GM03348 (cell line): ENCODE measurements around the gene IL25.
"Not testable (repeated sequence)": the region's sequence is repeated elsewhere in the genome, so short reads cannot be mapped to it uniquely, and the experiment has no call there.

Experiments
- DNase-seq: peaks from one replicate; pipeline ENCODE4 v3.0.0; 2012; ENCODE audit warnings: low spot score

IL25 gene

DNA sequence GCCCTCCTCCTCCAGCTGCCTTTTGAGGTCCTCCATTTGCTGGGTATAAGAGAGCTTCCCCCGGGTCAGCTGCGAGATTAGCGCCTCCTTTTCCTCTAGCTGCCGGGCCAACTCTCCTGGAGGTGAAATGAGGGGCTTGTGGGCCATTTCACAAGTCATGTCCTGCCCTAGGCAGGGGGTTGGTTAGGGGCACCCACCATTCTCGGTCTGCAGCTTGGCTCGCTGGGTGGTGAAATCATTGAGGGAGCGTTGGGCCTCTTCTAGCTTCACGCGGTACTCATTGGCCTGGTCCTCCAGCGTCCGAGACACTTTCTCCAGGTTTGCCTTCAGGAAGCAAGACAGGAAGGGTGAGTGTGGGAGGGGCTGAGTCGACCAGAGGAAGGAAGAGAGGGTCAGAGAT is 16.8 kb downstream of the IL25 start:
- no peak for DNase-seq

DNA sequence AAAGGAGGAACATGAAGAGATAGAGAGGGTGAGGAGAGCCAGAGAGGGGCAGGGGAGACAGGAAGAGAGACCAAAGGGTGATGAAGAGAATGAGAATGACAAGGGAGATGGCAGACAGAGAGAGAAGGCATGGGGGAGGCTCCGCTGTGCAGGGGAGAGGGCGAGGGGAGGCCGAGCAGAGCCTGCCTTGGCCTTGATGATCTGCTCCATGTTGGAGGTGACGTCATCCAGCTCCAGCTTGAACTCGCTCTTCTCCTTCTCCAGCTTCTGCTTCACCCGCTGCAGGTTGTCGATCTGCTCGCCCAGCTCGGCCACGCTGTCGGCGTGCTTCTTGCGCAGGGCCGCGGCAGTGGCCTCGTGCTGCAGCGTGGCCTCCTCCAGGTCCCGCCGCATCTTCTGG is 17.3 kb downstream of the IL25 start:
- not testable (repeated sequence) for DNase-seq

DNA sequence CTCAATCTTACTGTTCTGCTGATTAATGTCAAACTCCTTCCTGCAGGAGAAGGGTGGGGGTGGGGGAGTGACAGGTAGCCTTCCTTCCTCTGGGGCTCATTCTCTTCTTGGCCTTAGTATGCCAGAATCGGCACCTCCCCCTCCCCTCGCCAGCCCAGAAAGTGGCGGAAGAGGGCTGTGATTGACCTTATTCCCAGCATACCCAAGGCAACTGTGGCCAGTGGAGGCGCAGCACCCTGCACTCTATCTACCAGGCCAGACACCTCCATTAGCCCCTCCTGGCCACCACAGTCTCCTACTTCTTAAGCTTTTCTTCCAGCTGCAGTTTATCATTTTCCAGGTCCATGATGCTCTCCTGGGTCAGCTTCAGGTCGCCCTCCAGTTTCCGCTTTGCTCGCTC is 20.0 kb downstream of the IL25 start:
- no peak for DNase-seq

DNA sequence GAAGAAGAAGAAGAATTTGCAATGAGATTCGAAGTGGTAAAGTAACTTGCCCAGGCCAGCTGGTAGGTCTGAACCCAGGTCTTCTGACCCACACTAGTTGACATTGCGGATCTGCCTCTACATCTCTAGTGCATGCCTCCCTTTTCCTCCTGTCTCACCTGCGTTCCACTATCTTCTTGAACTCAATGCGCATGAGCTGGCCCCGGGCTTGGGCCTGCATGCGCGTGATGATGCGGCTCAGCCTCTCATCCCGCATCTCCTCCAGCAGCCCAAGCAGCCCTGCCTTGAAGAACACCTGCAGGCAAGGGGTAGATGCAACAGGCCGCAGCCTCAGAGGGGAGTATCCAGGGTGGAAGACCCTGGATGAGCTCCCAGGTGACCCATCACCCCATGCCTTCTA is 23.5 kb downstream of the IL25 start:
- no peak for DNase-seq

DNA sequence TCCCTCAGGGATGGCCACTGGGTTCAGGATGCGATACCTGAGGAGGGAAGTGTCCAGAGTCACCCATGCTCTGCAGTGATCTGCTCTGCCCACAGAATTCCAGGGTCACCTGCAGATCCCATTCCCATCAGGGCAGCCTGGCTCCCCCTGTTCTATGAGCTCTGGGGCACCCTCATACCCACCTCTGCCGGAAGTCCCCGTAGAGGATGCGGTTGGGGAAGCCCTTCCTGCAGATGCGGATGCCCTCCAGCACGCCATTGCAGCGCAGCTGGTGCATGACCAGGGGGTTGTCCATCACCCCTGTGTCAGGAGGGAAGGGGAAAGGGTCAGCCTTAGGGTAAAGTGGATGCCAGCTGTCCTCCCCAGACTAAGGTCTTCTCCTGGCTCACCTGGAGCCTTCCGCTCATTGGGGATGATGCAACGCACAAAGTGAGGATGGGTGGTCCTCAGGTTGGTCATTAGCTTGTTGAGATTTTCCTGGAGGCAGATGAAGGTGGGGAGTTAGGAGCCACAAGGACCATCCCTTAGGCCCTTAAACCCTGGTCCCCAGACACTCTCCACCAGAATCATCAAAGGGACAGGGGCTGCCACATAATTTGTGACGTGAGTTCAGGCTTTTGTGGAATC is 24.3 kb downstream of the IL25 start:
- no peak for DNase-seq

DNA sequence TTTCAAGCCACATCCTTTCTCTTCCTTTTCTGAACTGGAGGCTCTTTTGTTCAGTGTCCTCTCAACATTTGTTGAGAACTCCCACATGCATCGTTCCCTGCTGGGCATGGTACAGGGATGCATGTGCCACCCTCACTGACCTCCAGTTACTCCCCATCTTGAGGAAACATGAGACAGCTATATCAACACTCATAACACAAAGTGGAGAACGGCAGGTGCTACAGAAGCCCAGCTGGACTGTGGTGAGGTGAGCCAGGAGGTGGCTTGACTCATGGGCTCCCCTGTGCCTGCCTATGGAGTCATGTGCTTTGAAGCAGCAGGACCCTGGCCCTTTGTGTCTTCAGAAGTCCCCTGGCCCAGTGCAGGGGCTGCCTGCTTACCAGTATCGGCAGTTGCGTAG is 25.7 kb downstream of the IL25 start:
- DNase-seq: no peak

DNA sequence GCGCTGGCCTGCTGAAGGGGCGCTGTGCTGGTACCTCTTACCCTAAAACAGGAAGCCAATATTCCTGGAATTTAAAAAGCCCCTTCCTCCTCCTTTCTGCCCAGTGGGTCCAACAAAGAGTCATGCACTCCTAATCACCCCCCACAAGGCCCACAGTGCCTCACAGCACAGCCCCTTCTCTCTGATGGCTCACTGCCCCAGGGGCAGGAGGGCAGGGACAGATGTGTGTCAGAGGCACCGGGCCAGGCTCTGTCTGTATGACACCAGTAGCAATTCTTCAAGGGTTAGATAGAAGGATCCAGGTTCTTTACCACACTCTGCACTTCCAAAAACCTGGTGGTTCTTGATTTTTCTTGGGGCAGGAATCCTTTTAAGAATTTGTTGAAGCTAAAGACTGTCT is 26.5 kb downstream of the IL25 start:
- DNase-seq: no peak

DNA sequence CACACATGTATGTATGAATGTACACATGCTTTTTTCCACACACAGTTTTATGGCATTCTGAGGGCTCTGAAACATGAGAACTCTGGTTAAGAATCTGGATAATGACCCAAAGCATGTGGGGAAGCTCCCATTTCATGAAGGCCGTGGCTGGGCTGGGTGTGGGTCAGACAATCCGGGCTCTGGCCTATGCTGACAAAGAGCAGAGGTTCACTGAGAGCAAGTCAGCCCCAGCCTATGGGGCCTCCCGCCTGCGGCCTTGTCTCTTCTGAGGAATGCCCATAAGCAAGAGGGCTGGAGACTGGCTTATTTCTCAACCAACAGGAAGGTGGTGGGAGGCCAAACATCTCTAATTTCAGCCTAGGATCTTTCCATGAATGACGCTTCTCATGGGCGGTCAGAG is 27.0 kb downstream of the IL25 start:
- DNase-seq: no peak

DNA sequence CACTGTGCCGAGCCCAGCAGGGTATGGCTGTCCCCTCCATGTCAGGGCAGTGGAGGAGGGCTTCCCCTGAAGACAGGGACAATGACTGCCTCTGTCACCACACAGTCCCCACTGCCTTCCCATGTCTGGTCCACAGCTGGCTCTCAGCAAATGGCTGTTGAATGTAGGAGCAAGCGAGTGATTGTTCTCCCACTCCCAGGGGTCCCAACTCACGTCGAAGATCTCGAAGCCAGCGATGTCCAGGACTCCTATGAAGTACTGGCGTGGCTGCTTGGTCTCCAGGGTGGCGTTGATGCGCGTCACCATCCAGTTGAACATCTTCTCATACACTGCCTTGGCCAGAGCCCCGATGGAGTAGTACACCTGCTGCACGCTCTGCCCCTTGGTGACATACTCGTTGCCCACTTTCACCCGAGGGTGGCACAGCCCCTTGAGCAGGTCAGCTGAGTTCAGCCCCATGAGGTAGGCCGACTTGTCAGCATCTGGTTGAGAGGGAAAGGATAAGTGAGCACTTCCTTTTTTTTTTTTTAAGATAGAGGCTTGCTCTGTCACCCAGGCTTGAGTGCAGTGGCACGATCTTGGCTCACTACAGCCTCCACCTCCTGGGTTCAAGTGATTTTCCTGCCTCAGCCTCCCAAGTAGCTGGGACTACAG is 28.0 kb downstream of the IL25 start:
- not testable (repeated sequence) for DNase-seq

DNA sequence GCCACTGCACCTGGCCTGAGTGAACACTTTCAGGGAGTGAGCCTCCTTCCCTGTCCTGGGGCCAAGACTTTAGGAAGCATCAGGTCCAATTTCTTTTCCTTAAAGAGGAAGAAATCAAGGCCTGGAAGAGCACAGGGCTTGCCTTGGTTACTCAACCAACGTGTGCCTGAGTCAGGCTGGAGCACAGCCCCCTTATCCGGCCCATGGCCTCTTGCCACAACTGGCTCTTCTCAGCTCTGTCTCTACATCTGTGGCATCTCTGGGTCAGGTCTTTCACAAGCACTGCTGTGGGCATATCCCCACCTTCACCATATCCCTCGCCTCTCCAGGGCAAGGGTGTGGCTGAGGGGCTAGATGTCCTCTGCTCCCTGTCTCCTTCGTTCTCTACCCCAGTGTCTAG is 28.7 kb downstream of the IL25 start:
- DNase-seq: no peak

DNA sequence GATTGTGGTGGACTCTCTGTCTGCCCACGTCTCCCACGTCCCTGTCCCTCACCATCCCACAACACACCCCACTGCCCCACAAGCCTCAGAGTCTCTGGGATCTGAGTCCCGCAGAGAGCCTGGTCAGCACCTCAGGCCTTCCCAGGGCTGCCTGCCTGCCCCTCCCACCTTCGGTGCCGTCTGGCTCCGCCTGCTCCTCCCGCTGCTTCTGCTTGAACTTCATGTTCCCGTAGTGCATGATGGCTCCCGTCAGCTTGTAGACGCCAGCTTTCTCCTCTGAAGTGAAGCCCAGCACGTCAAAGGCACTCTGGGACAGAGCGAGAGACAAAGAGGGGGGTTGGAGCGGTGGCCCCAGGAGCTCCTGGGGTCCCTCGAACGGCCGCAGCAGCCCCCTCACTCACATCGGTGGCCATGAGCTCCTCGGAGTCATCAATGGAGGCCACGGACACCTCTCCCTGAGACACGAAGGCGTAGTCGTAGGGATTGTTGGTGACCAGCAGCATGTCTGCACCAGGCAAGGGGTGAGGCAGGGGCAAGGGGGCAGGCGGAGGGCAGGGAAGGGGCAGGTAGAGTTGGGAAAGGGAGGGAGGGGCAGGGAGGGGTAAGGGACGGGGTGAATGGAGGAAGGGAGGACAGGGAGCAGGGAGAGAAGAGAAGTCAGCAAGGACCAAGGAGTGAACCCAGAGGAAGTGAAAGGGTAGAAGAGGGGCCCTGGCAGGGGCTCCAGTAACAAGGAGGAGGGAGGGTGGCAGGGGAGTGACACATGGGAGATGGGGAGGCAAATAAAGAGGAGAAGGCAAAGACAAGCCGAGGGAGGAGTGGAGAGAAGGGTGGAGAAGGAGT is 29.9 kb downstream of the IL25 start:
- DNase-seq: no peak

DNA sequence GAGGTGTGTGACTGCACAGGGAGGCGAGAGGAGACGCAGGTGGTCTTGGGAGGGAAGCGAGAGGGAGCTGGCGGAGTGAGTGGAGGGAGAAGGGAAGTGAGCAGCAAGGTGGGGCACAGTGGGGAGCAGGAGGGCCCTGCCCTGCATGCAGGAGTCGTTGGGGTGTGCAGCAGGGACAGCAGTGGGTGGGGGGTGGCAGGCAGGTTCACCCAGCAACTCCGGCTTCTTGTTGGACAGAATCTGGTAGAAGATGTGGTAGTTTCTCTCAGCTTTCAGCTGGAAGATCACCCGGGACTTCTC is 30.5 kb downstream of the IL25 start:
- no peak for DNase-seq

DNA sequence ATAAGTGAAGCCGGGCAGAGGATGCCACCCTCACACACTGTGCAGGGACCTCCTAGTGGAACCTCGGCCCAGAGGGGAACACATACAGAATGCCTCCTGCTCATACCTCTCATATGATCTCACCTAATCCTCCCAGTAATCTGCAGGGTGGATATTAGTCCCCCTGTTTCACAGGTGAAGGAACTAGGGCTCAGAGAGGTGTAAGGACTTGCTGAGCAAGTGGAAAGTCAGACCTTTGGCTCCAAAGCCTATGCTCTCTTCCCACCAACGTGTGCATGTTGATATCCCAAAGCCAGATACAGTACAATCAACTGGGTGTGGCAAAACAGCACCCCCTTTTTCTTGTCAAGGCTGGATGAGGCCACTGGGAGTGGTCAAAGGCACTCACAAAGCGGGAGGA is 31.3 kb downstream of the IL25 start:
- no peak for DNase-seq

DNA sequence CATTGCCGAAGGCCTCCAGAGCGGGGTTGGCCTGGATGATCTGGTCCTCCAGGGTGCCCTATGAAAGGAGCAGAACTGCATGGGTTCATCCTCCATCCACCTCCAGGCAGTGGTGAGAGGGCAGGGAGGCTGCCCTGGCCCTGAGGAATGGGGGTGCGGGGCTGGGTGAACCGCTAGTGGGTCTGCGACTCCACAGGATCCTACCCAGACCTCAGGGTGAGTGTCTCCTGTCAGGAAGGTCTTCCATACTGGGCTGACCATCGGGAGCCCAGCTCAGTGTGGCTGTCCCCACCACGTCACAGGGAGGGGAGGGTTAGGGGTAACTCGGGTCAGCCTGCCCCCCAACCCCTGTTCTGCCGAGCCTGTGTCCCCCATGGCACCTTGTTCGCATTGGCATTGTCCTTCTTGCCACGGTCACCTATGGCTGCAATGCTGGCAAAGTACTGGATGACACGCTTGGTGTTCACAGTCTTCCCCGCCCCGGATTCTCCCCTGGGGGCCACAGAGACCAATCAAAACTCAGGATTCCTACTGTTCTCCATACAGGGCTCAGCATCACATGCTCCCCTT is 31.8 kb downstream of the IL25 start:
- no peak for DNase-seq

DNA sequence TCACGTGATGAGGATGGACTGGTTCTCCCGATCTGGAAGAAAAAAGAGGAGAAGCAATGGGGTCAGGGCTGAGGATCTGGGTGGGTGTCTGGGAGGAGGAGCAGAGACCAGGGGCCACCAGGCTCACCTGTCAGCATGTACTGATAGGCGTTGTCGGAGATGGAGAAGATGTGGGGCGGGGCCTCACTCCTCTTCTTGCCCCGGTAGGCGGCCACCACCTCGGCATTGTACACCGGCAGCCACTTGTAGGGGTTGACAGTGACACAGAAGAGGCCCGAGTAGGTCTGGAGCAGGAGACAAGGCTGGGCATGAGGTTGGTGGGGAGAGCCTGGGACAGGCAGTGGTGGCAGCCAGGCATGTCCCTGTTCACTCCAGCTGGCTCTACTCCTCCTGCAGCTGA is 32.5 kb downstream of the IL25 start:
- DNase-seq: no peak

DNA sequence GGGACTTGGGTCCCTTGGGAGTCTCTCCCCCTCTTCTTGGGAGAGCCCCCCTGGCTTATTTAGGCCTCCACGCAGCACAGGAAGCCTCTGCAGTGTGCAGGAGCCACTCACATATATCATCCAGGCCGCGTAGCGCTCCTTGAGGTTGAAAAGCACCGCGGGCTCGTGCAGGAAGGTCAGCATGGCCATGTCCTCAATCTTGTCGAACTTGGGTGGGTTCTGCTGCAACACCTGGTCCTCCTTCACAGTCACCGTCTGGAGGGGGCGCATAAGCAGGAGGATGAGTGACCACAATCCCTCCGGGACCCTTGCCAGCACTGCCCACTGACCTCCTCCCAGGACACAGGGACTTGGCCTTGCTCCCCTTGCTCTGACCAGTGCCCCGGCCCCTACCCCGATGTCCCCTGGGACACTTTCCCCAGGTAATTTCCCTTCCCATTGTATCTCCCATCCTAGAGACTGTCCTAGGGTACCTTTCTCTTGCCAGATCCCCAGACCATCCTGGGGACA is 33.0 kb downstream of the IL25 start:
- DNase-seq: no peak

DNA sequence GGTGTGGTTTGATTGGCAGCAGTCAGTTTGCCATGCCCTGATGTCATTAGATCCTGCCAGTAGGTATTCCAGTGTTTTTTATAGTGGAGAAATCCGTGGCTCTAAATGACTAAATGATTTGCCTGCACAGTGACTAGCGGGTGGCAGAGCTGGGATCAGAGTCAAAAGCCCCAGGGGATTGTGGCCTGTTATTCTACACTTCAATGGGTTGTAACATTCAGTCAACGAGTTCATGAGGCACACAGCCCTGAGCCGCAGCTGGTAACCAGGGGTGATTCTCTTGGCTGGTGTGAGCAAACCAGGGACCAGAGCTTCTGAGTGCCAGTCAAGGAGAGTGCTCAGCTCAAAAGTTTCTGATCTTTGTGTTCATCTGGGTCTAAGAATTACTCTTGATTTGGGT is 33.6 kb downstream of the IL25 start:
- no peak for DNase-seq

DNA sequence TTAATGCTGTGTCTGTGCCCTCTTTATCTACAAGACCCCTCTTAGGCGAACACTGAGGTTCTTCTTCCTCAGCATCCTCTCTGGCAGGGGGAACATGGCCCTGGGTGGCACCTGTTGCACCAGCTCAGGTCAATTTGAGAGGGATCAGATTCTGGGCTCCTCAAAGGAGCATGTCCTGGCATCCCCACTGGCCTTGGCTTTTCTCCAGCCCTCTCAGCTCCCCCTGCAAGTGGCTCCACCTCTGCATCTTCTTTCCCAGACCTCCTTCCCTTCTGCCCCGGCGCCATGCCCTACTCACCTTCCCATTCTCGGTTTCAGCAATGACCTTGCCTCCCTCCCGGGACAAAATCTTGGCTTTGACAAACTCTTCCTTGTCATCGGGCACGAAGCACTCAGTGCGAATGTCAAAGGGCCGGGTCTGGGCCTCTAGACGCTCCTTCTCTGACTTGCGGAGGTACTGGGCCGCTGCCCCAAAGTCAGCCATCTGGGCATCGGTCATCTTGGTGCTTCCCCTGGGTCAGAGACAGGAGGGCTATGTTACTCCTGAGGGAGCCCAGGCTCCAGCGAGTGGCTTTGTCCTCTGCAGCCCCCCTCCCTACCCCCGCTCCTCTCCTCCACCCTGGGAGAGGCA is 34.2 kb downstream of the IL25 start:
- DNase-seq: no peak

DNA sequence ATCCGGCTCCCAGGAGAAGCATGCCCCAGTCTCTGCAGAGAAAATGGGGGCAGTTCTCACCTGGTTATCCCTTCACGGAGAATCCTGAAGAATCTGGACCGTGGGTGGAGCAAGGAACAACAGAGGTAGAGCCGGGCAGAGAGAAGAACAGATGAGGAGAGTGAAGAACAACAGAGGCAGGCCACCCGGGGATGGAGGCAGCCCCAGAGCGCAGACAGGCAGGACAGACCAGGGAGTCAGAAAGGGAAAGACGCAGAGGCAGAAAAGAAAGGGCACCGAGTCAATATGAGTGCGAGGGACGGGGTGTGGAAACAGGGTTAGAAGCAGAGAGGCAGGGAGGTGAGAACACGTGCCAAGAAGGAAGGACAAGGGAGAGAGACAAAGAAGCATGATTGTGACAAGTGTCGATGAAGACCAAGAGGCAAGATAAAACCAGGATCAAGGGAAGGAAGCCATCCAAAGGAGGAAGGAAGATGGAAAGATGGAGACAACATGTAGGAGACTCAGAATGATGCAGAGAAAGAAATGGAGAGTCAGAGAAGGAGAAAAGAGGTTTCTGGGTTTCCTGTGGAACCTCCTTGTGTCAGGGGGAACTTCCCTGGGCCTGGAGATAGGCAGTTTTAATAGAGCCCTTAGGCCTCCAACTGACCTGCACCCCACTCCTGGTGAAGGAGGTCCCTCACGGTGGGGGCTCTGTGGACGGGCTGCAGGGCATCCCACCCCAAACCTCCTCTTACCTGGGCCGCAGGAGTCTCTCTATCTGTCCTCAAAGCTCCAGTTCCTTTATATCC is 35.1 kb downstream of the IL25 start, which contains the start of gene MYH6:
Gene MYH6, minus strand, starts transcription at position 758 of the 791 bp plus-strand sequence. CDS start 1,050 bp downstream, outside the sequence.
- no peak for DNase-seq

DNA sequence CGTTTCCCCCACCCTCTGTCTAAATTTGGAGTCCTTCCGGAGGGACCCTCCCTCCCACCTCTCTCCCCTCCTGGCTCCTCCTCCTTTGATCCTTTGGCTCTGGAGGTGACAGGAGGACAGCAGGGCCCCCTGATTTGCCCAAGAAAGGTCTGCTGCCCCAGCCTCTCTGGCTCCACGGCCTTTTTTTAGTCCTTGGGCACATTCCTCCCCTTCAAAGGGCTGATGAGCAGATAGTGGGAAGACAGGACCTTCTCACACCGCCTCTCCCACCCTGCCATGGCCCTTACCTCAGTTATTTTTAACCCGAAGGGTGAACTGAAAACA is 35.7 kb downstream of the IL25 start:
- DNase-seq: no peak

DNA sequence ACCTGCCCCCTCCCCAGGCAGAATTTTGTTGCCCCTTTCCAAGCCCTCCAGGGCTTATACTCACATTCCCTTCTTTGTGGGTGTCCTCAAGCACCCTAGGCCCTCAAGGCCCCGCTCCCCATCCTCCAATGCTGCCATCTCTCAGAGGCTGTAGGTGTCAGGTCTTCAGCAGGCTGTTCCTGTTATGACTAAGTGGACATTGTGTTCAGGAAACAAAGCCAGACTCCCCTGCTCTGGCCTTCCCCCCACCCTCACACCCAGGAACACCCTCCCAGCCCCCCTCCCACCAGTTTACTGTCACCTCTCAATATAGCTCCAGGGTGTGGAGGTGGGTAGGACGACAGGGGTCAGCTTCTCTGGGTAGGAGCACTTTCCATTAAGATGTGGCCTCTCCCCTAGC is 36.9 kb downstream of the IL25 start:
- no peak for DNase-seq
